ENCODE measurements around the gene CDH23. TPM values are rescaled to one million over a fixed set of nuclear protein-coding genes. Genes with fewer than 3 reads are reported as not detected.

Gene CDH23
- total RNA-seq, 2 experiments from 2014 or later: 4.6 to 5.2 TPM

DNA sequence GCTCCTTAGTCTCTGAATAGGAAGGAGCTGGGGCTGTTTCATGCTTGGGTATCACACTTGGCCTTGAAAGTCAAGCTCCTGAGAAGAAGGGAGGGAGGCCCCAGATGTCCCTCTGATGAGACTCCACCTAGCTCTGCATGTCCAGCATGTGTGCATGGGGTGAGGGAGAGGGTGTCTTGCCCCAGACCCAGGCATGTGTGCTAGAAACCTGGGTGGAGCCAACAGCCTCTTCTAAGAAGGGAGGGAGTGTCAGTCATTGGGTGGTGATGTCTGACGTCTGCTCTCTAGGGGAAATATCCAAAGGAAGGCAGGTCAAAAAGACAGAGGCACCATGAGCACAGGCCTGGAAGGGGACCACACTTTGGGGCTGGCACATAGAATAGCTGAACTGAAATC lies 159.0 kb downstream of the CDH23 start:
- no peak overlapping the region for H3K27ac Mint-ChIP-seq
- H3K4me1 Mint-ChIP-seq (ENCODE audit: low read depth): no peaks in the 10 kb centered on the region
- H3K9me3 ChIP-seq (ENCODE audit: control insufficient read depth in 1 of 2, insufficient read depth in 1 of 2, low read length in 2 of 2): no peaks in the 10 kb centered on the region
- H3K36me3 ChIP-seq (ENCODE audit: insufficient read depth, low read length): no peaks in the 10 kb centered on the region
- DNase-seq: no peak
- POLR2A ChIA-PET: no interaction called here
- H3K27me3 Mint-ChIP-seq: peaks cover 13% of the 10 kb centered on the region
- H3K27ac ChIP-seq (ENCODE audit: low read depth in 1 of 2, low read length in 2 of 2): no peak overlapping the region
- TF ChIP-seq, protein P1, sequence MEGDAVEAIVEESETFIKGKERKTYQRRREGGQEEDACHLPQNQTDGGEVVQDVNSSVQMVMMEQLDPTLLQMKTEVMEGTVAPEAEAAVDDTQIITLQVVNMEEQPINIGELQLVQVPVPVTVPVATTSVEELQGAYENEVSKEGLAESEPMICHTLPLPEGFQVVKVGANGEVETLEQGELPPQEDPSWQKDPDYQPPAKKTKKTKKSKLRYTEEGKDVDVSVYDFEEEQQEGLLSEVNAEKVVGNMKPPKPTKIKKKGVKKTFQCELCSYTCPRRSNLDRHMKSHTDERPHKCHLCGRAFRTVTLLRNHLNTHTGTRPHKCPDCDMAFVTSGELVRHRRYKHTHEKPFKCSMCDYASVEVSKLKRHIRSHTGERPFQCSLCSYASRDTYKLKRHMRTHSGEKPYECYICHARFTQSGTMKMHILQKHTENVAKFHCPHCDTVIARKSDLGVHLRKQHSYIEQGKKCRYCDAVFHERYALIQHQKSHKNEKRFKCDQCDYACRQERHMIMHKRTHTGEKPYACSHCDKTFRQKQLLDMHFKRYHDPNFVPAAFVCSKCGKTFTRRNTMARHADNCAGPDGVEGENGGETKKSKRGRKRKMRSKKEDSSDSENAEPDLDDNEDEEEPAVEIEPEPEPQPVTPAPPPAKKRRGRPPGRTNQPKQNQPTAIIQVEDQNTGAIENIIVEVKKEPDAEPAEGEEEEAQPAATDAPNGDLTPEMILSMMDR (IDR thresholded peaks at IDR 0.05): no peak
- CTCF ChIA-PET: interaction anchor here (2.2 kb wide), 1 partner anchor 14 kb away, joined by 5 read pairs; no protein-coding TSS in a partner anchor
- no peak overlapping the region for H3K4me3 ChIP-seq (ENCODE audit: low read length)
- no peak overlapping the region for H3K4me3 Mint-ChIP-seq
- no peak for ATAC-seq (ENCODE audit: poor library complexity)
- H3K36me3 Mint-ChIP-seq (ENCODE audit: low read depth): no peaks in the 10 kb centered on the region
- intact Hi-C loops (cut with DNase I, micrococcal nuclease): no loop called here
- H3K4me1 ChIP-seq (ENCODE audit: insufficient read depth, low read length): no peaks in the 10 kb centered on the region
- H3K9me3 Mint-ChIP-seq: no peaks in the 10 kb centered on the region
- peaks cover 4 to 9% of the 10 kb centered on the region in 2 experiments for H3K27me3 ChIP-seq (ENCODE audit: control insufficient read depth in 1 of 2, insufficient read depth in 2 of 2, low read length in 2 of 2)

DNA sequence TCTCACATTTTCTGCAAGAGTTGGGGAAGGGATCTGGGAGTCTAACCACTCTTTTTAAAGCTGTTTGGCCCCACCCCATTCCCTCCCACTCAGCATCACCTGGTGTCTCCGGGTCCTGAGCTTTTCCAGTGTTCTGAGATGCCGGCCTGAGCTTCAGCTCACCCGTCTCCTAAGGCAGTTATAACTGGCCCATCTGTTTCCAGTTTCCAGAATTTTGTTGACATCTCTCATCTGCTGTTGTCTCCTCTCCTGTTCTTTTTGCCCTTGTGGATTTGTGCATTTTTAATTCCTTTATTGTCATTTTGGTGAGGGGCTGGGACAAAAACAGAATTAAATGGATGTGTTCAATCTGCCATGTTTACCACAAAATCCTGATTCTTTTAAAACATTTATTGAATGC lies 162.3 kb downstream of the CDH23 start:
- peaks cover 22% of the 10 kb centered on the region for H3K27me3 Mint-ChIP-seq
- DNase-seq: no peak

DNA sequence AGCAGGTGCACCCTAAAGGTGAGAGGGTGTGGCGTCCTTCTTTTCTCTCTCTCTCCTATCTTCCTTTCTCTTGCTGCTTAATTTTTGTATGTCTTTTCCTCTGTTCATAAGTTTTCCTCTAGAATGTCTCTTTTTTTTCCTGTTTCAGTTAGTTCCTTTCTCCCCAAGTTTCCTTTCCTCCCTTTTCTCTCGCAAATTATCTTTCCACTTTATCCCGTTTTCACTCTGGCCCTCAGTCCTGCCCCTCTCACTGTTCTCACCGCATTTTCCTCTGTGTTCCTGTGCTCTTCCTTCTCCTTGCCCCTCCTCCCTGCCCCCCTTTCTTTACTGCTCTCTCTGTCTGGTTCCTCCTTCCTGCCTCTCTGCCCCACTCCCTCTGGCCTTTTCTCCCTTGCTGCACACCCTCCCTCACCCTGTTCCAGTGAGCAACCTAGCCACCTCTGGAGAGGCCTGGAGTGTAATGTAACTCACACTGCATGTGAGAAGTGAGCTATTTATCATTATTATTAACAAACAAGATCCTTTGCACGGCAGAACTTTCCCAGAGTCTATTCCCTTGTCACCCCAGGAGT lies 164.4 kb downstream of the CDH23 start:
- ChIA-PET POLR2A (no interaction called here), CTCF (no interaction called here)
- no peaks in the 10 kb centered on the region for H3K36me3 Mint-ChIP-seq (ENCODE audit: low read depth)
- no peaks in the 10 kb centered on the region for H3K9me3 Mint-ChIP-seq
- peaks cover 17% of the 10 kb centered on the region for H3K27me3 Mint-ChIP-seq
- intact Hi-C loops (cut with DNase I, micrococcal nuclease): no loop called here
- Histone ChIP-seq H3K4me1 (ENCODE audit: insufficient read depth, low read length) (no peaks in the 10 kb centered on the region), H3K27ac (ENCODE audit: low read depth in 1 of 2, low read length in 2 of 2) (no peak overlapping the region), H3K9me3 (ENCODE audit: control insufficient read depth in 1 of 2, insufficient read depth in 1 of 2, low read length in 2 of 2) (no peaks in the 10 kb centered on the region), H3K4me3 (ENCODE audit: low read length) (no peak overlapping the region), H3K36me3 (ENCODE audit: insufficient read depth, low read length) (no peaks in the 10 kb centered on the region), H3K27me3 (ENCODE audit: control insufficient read depth in 1 of 2, insufficient read depth in 2 of 2, low read length in 2 of 2) (peaks cover 4 to 11% of the 10 kb centered on the region in 2 experiments)
- no peak for ATAC-seq (ENCODE audit: poor library complexity)
- DNase-seq: no peak
- no peak overlapping the region for H3K27ac Mint-ChIP-seq
- TF ChIP-seq, protein P1 (IDR thresholded peaks at IDR 0.05): no peak
- H3K4me1 Mint-ChIP-seq (ENCODE audit: low read depth): no peaks in the 10 kb centered on the region
- H3K4me3 Mint-ChIP-seq: no peak overlapping the region

More for the DNA sequence above, 162.3 kb downstream of the CDH23 start:
- H3K27ac Mint-ChIP-seq: no peak overlapping the region
- peaks cover 4 to 11% of the 10 kb centered on the region in 2 experiments for H3K27me3 ChIP-seq (ENCODE audit: control insufficient read depth in 1 of 2, insufficient read depth in 2 of 2, low read length in 2 of 2)
- no peaks in the 10 kb centered on the region for H3K4me1 ChIP-seq (ENCODE audit: insufficient read depth, low read length)
- intact Hi-C loops (cut with DNase I, micrococcal nuclease): no loop called here
- ChIA-PET POLR2A (no interaction called here), CTCF (interaction anchor here (1.1 kb wide), 1 partner anchor 11 kb away, joined by 3 read pairs; no protein-coding TSS in a partner anchor)
- H3K4me1 Mint-ChIP-seq (ENCODE audit: low read depth): no peaks in the 10 kb centered on the region
- no peaks in the 10 kb centered on the region for H3K9me3 Mint-ChIP-seq
- no peak overlapping the region for H3K4me3 Mint-ChIP-seq
- TF ChIP-seq, protein P1 (IDR thresholded peaks at IDR 0.05): no peak
- H3K36me3 Mint-ChIP-seq (ENCODE audit: low read depth): no peaks in the 10 kb centered on the region
- no peak for ATAC-seq (ENCODE audit: poor library complexity)
- H3K36me3 ChIP-seq (ENCODE audit: insufficient read depth, low read length): no peaks in the 10 kb centered on the region
- H3K4me3 ChIP-seq (ENCODE audit: low read length): no peak overlapping the region
- H3K9me3 ChIP-seq (ENCODE audit: control insufficient read depth in 1 of 2, insufficient read depth in 1 of 2, low read length in 2 of 2): no peaks in the 10 kb centered on the region
- no peak overlapping the region for H3K27ac ChIP-seq (ENCODE audit: low read depth in 1 of 2, low read length in 2 of 2)
